HepG2 (cell line): ENCODE data around the gene FGF1. TPM values are rescaled to one million over a fixed set of nuclear protein-coding genes. Genes with fewer than 3 reads are reported as not detected.

Experiments
- ATAC-seq: fragments of 200-7000 bp; cut with Tn5 transposase; 3 replicates; pipeline ENCODE4 v1.9.1; 2020; ENCODE audit warnings: mild to moderate bottlenecking, moderate library complexity
- BruUV-seq: library from RNA; stranded (reverse); fragments of 400-500 nt; replicated peaks from 2 replicates; lab custom pipeline; 2021; lab: Mats Ljungman, UMichigan
- CTCF ChIA-PET: fragments of 300-600 bp; formaldehyde crosslinking; extraction: SDS; loops from one replicate; lab custom pipeline; 2021; ENCODE audit warnings: low total read pairs, inconsistent platforms, low intra/inter-chr PET ratio; lab: Yijun Ruan, JAX
- POLR2A ChIA-PET: fragments of 350-600 bp; sonication (Branson Sonifier 250); formaldehyde crosslinking; loops from one replicate; lab custom pipeline; 2020; ENCODE audit warnings: antibody characterized with exemption, inconsistent platforms; lab: Yijun Ruan, JAX
- DNase-seq: peaks from one replicate; pipeline ENCODE4 v3.0.0-alpha.2; 2015; ENCODE audit warnings: low spot score
- FAIRE-seq: peaks from 3 replicates; lab custom pipeline; 2011; peaks lifted over from hg19 to GRCh38; lab: Jason Lieb, UNC
- H2AFZ ChIP-seq: one replicate; pipeline ENCODE4 v1.6.1; 2011; ENCODE audit warnings: low read length, inconsistent platforms
- H3K27ac ChIP-seq: fragments of 300-600 bp; 3 replicates; pipeline ENCODE4 v1.8.0; 2011; ENCODE audit warnings: mixed run types, mild to moderate bottlenecking, mixed read lengths, low read length, inconsistent platforms; ENCODE audit not compliant: insufficient read depth; ENCODE audit errors: extremely low read length
- H3K27me3 ChIP-seq, 2 experiments: fragments of 200-600 bp in 1 of 2; 2 replicates in 1 of 2; 3 replicates in 1 of 2; pipeline versions ENCODE4 v1.6.0 to v1.8.0; 2011; ENCODE audit warnings: low read length in 2 of 2, mild to moderate bottlenecking in 2 of 2, moderate library complexity in 2 of 2, inconsistent platforms in 1 of 2; ENCODE audit not compliant: insufficient read depth in 2 of 2, control insufficient read depth in 1 of 2
- H3K36me3 ChIP-seq, 2 experiments: fragments of 200-600 bp in 1 of 2; replicated peaks in 1 of 2; 2 replicates in 1 of 2; 3 replicates in 1 of 2; pipeline versions ENCODE4 v1.5.1 to v1.8.0; 2011; ENCODE audit warnings: low read length in 2 of 2, inconsistent platforms in 1 of 2; ENCODE audit not compliant: insufficient read depth in 2 of 2, control insufficient read depth in 1 of 2
- H3K4me1 ChIP-seq: 2 replicates; pipeline ENCODE4 v1.5.1; 2012; ENCODE audit warnings: low read length, inconsistent platforms; ENCODE audit not compliant: insufficient read depth
- H3K4me2 ChIP-seq: 2 replicates; pipeline ENCODE4 v1.6.0; 2011; ENCODE audit warnings: low read depth, low read length, inconsistent platforms
- H3K4me3 ChIP-seq, 3 experiments: fragments of 200-600 bp in 1 of 3; sonication (generic), shearing (Covaris generic) in 1 of 3; replicated peaks in 1 of 3; 2 replicates each; pipeline ENCODE4 v1.5.1; 2011 to 2016; ENCODE audit warnings: low read length in 3 of 3, inconsistent platforms in 2 of 3, low read depth in 2 of 3, mild to moderate bottlenecking in 2 of 3, control low read depth in 1 of 3, mixed read lengths in 1 of 3; ENCODE audit not compliant: insufficient read depth in 1 of 3
- H3K79me2 ChIP-seq: one replicate; pipeline ENCODE4 v1.6.1; 2011; ENCODE audit warnings: low read length, inconsistent platforms; ENCODE audit not compliant: insufficient read depth
- H3K9ac ChIP-seq: 2 replicates; pipeline ENCODE4 v1.6.0; 2011; ENCODE audit warnings: mild to moderate bottlenecking, low read depth, low read length, inconsistent platforms; ENCODE audit not compliant: insufficient read depth
- H3K9me3 ChIP-seq: 2 replicates; pipeline ENCODE4 v1.5.1; 2012; ENCODE audit warnings: mild to moderate bottlenecking, low read length
- H4K20me1 ChIP-seq: 2 replicates; pipeline ENCODE4 v1.6.0; 2011; ENCODE audit warnings: inconsistent platforms, mild to moderate bottlenecking, low read length, moderate library complexity; ENCODE audit not compliant: insufficient read depth
- BCL6 ChIP-seq: IDR thresholded peaks from 2 replicates; pipeline ENCODE4 v1.6.1; 2016; ENCODE audit warnings: missing genetic modification reagents, missing compliant biosample characterization
- CBX2 ChIP-seq, 2 experiments: fragments of 200-600 bp in 1 of 2; sonication (generic); formaldehyde crosslinking in 1 of 2; IDR thresholded peaks; 2 replicates each; pipeline versions ENCODE4 v1.7.0 to v1.8.1; 2018 to 2022; ENCODE audit warnings: low read depth in 2 of 2, low read length in 1 of 2, mild to moderate bottlenecking in 1 of 2, missing genetic modification reagents in 1 of 2
- HDAC2 ChIP-seq: sonication (generic); formaldehyde crosslinking; IDR thresholded peaks from 2 replicates; pipeline ENCODE4 v1.4.0; 2020; ENCODE audit warnings: missing genetic modification reagents
- HNRNPUL1 ChIP-seq: fragments of 200-400 bp; formaldehyde crosslinking; IDR thresholded peaks from 2 replicates; pipeline ENCODE4 v1.6.1; 2017; ENCODE audit warnings: low read depth, mild to moderate bottlenecking, low read length, moderate library complexity
- SRF ChIP-seq: IDR thresholded peaks from 2 replicates; pipeline ENCODE4 v1.6.1; 2011; ENCODE audit warnings: mild to moderate bottlenecking, low read depth, low read length, moderate library complexity
- YY1 ChIP-seq: IDR thresholded peaks from 2 replicates; pipeline ENCODE4 v1.6.1; 2011; ENCODE audit warnings: low read length, low read depth, moderate library complexity, mild to moderate bottlenecking; ENCODE audit not compliant: insufficient read depth, insufficient replicate concordance
- ZFP36 ChIP-seq: fragments of 150-350 bp; IDR thresholded peaks from 2 replicates; pipeline ENCODE4 v1.6.1; 2018; ENCODE audit warnings: borderline replicate concordance, low read length, low read depth; ENCODE audit not compliant: partially characterized antibody
- ZFY ChIP-seq: sonication (generic); formaldehyde crosslinking; IDR thresholded peaks from 2 replicates; pipeline ENCODE4 v1.4.0; 2020; ENCODE audit warnings: missing genetic modification reagents
- ZNF281 ChIP-seq: sonication (generic); formaldehyde crosslinking; IDR thresholded peaks from 2 replicates; pipeline ENCODE4 v1.4.0; 2020; ENCODE audit warnings: missing genetic modification reagents, borderline replicate concordance
- ZNF44 ChIP-seq: sonication (generic); formaldehyde crosslinking; IDR thresholded peaks from 2 replicates; pipeline ENCODE4 v1.5.1; 2020; ENCODE audit warnings: mild to moderate bottlenecking, missing genetic modification reagents
- ZNF670 ChIP-seq: sonication (generic); formaldehyde crosslinking; IDR thresholded peaks from 2 replicates; pipeline ENCODE4 v1.8.0; 2022; ENCODE audit warnings: mild to moderate bottlenecking, missing genetic modification reagents, borderline replicate concordance
- ZSCAN12 ChIP-seq: sonication (generic); formaldehyde crosslinking; IDR thresholded peaks from 2 replicates; pipeline ENCODE4 v1.9.0; 2021; ENCODE audit warnings: mild to moderate bottlenecking, missing genetic modification reagents
- ZSCAN21 ChIP-seq: sonication (generic); formaldehyde crosslinking; IDR thresholded peaks from 2 replicates; pipeline ENCODE4 v1.8.0; 2022; ENCODE audit warnings: mild to moderate bottlenecking, missing genetic modification reagents, moderate library complexity, borderline replicate concordance
- WGBS: methylation state at CpG from one replicate; pipeline ENCODE4 v1.1.6; 2017; ENCODE audit warnings: low lambda C conversion rate; 5-methylcytosine and 5-hydroxymethylcytosine counted together
- in situ Hi-C: cut with HindIII; loops from 2 replicates; pipeline ENCODE4 v1.10.0; 2017; ENCODE audit warnings: low pct_unique_long_range_greater_than_20kb; ENCODE audit not compliant: extremely low pct_ligation_motif_present
- intact Hi-C: fragments of 100-400 bp; cut with micrococcal nuclease; formaldehyde crosslinking; loops from one replicate; pipeline ENCODE4 v1.10.0; 2022; ENCODE audit not compliant: unreplicated experiment
- polyA plus RNA-seq, 8 experiments: library from polyadenylated mRNA; depleted of rRNA in 3 of 8; stranded (reverse) in 7 of 8; unstranded in 1 of 8; fragments of >200 nt; fragmentation: Illumina TruSeq in 4 of 8; extraction: Trizol in 4 of 8; gene quantifications; 2 replicates each; pipeline versions ENCODE4 v1.2.1 to v1.2.3, GENCODE V29; 2011 to 2016; ENCODE audit warnings: low read depth in 4 of 8, missing spikeins in 1 of 8, mixed read lengths in 1 of 8; ENCODE audit not compliant: insufficient read depth in 1 of 8
- total RNA-seq, 5 experiments: library from RNA; depleted of rRNA; stranded (reverse); fragments of >200 nt; fragmentation: Illumina TruSeq; extraction: Trizol; gene quantifications; 2 replicates each; pipeline ENCODE4 v1.2.3, GENCODE V29; 2016; ENCODE audit warnings: low read depth in 1 of 5
- TF ChIP-seq, protein P1 (sequence below): sonication (generic); formaldehyde crosslinking; IDR thresholded peaks from 2 replicates; pipeline ENCODE4 v1.5.1; 2020; ENCODE audit warnings: mild to moderate bottlenecking, missing genetic modification reagents, borderline replicate concordance
- TF ChIP-seq, protein P2 (sequence below): IDR thresholded peaks from 2 replicates; pipeline ENCODE4 v1.6.1; 2016; ENCODE audit warnings: low read depth, borderline replicate concordance

FGF1 gene
- total and polyA plus RNA-seq, 2 of the 13 experiments (the other 11 are each of a cell fraction or from before 2014, with no cell fraction given): not detected

GRCh38 chr5:142548739-142549275 lies 137.1 kb downstream of the FGF1 start:
- Histone ChIP-seq H3K36me3 (no peaks in the 10 kb centered on the region), H3K4me3 (no peak overlapping the region), H4K20me1 (no peaks in the 10 kb centered on the region), H3K4me2 (no peak overlapping the region), H3K79me2 (no peaks in the 10 kb centered on the region), H3K27ac (no peak overlapping the region), H3K9me3 (no peaks in the 10 kb centered on the region), H3K27me3 (no peaks in the 10 kb centered on the region), H2AFZ (no peak overlapping the region), H3K4me1 (peaks cover 42% of the 10 kb centered on the region), H3K9ac (no peak overlapping the region)
- DNase-seq: peak; percentile 88
- no TSS peak for BruUV-seq
- 18% methylated on average over 5 of the region's 5 CpGs for WGBS
- ATAC-seq: peak; percentile 96
- intact Hi-C loops: loop anchor here (1.0 to 5.0 kb wide), 4 partner anchors 186 to 397 kb away; partner anchors contain the start of gene SPRY4
- ChIA-PET POLR2A (interaction anchor here (0.9 kb wide), 1 partner anchor 224 kb away, joined by 3 read pairs; the partner anchor contains the start of gene SPRY4), CTCF (interaction anchor here (1.2 to 2.1 kb wide), 4 partner anchors 228 to 403 kb away, joined by 4 to 44 read pairs (median 8); no protein-coding TSS in a partner anchor)
- in situ Hi-C loops: loop anchor here (5.0 kb wide), 2 partner anchors 242 to 392 kb away; no protein-coding TSS in a partner anchor
- peak; percentile 59 for FAIRE-seq
- TF ChIP-seq SRF: no peak
- no peak for TF ChIP-seq ZNF670
- TF ChIP-seq ZFP36: no peak
- no peak for TF ChIP-seq YY1
- TF ChIP-seq HDAC2 (CRISPR knock-in tag): peak; percentile 27; the same call in 1 of the 2 replicates
- no peak for TF ChIP-seq CBX2 (IDR thresholded peaks at IDR 0.05; ENCODE audit: low read depth, low read length)
- TF ChIP-seq CBX2 (CRISPR knock-in tag; IDR thresholded peaks at IDR 0.05; ENCODE audit: low read depth): no peak
- TF ChIP-seq ZSCAN21 (CRISPR knock-in tag): no peak
- TF ChIP-seq ZFY (CRISPR knock-in tag): peak; percentile 28; the same call in 1 of the 2 replicates
- TF ChIP-seq BCL6 (CRISPR knock-in tag): no peak
- TF ChIP-seq, protein P1, sequence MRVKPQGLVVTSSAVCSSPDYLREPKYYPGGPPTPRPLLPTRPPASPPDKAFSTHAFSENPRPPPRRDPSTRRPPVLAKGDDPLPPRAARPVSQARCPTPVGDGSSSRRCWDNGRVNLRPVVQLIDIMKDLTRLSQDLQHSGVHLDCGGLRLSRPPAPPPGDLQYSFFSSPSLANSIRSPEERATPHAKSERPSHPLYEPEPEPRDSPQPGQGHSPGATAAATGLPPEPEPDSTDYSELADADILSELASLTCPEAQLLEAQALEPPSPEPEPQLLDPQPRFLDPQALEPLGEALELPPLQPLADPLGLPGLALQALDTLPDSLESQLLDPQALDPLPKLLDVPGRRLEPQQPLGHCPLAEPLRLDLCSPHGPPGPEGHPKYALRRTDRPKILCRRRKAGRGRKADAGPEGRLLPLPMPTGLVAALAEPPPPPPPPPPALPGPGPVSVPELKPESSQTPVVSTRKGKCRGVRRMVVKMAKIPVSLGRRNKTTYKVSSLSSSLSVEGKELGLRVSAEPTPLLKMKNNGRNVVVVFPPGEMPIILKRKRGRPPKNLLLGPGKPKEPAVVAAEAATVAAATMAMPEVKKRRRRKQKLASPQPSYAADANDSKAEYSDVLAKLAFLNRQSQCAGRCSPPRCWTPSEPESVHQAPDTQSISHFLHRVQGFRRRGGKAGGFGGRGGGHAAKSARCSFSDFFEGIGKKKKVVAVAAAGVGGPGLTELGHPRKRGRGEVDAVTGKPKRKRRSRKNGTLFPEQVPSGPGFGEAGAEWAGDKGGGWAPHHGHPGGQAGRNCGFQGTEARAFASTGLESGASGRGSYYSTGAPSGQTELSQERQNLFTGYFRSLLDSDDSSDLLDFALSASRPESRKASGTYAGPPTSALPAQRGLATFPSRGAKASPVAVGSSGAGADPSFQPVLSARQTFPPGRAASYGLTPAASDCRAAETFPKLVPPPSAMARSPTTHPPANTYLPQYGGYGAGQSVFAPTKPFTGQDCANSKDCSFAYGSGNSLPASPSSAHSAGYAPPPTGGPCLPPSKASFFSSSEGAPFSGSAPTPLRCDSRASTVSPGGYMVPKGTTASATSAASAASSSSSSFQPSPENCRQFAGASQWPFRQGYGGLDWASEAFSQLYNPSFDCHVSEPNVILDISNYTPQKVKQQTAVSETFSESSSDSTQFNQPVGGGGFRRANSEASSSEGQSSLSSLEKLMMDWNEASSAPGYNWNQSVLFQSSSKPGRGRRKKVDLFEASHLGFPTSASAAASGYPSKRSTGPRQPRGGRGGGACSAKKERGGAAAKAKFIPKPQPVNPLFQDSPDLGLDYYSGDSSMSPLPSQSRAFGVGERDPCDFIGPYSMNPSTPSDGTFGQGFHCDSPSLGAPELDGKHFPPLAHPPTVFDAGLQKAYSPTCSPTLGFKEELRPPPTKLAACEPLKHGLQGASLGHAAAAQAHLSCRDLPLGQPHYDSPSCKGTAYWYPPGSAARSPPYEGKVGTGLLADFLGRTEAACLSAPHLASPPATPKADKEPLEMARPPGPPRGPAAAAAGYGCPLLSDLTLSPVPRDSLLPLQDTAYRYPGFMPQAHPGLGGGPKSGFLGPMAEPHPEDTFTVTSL (CRISPR knock-in tag): no peak
- TF ChIP-seq HNRNPUL1: no peak
- TF ChIP-seq ZNF44 (CRISPR knock-in tag): 0 out of 2 replicates have a peak, but pooled peaks have one; percentile 69
- TF ChIP-seq ZSCAN12 (CRISPR knock-in tag): no peak
- TF ChIP-seq ZNF281 (CRISPR knock-in tag): no peak
- TF ChIP-seq, protein P2, sequence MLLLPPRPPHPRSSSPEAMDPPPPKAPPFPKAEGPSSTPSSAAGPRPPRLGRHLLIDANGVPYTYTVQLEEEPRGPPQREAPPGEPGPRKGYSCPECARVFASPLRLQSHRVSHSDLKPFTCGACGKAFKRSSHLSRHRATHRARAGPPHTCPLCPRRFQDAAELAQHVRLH (CRISPR knock-in tag): peak; percentile 81; the same call in 1 of the 2 replicates
